OCI-LY3 (cell line): ENCODE measurements around the gene RIN3.

ENCODE experiments used
- EZH2phosphoT487 ChIP-seq: fragments of 200-600 bp; shearing (Covaris generic); IDR thresholded peaks from 2 replicates; pipeline ENCODE4 v1.6.1; 2018; ENCODE audit warnings: antibody characterized with exemption, mixed run types, low read depth
- TF ChIP-seq, protein P1 (sequence below): fragments of 200-600, 300-600 bp; sonication (generic); IDR thresholded peaks from 2 replicates; pipeline ENCODE4 v1.5.1; 2014; ENCODE audit warnings: antibody characterized with exemption, low read length, low read depth

GRCh38 chr14:92553438-92553837 is 39.9 kb downstream of the RIN3 start:
- TF ChIP-seq, protein P1, sequence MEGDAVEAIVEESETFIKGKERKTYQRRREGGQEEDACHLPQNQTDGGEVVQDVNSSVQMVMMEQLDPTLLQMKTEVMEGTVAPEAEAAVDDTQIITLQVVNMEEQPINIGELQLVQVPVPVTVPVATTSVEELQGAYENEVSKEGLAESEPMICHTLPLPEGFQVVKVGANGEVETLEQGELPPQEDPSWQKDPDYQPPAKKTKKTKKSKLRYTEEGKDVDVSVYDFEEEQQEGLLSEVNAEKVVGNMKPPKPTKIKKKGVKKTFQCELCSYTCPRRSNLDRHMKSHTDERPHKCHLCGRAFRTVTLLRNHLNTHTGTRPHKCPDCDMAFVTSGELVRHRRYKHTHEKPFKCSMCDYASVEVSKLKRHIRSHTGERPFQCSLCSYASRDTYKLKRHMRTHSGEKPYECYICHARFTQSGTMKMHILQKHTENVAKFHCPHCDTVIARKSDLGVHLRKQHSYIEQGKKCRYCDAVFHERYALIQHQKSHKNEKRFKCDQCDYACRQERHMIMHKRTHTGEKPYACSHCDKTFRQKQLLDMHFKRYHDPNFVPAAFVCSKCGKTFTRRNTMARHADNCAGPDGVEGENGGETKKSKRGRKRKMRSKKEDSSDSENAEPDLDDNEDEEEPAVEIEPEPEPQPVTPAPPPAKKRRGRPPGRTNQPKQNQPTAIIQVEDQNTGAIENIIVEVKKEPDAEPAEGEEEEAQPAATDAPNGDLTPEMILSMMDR: no peak
- TF ChIP-seq EZH2phosphoT487: no peak
